ENCODE data around the gene TMEM107. TPM values are rescaled to one million over a fixed set of nuclear protein-coding genes. Genes with fewer than 3 reads are reported as not detected.

Gene TMEM107
- total and polyA plus RNA-seq, 10 of the 15 experiments (the other 5 are each of a cell fraction or from before 2014, with no cell fraction given), result 7.9 to 38.7 (median 22.9) TPM

DNA sequence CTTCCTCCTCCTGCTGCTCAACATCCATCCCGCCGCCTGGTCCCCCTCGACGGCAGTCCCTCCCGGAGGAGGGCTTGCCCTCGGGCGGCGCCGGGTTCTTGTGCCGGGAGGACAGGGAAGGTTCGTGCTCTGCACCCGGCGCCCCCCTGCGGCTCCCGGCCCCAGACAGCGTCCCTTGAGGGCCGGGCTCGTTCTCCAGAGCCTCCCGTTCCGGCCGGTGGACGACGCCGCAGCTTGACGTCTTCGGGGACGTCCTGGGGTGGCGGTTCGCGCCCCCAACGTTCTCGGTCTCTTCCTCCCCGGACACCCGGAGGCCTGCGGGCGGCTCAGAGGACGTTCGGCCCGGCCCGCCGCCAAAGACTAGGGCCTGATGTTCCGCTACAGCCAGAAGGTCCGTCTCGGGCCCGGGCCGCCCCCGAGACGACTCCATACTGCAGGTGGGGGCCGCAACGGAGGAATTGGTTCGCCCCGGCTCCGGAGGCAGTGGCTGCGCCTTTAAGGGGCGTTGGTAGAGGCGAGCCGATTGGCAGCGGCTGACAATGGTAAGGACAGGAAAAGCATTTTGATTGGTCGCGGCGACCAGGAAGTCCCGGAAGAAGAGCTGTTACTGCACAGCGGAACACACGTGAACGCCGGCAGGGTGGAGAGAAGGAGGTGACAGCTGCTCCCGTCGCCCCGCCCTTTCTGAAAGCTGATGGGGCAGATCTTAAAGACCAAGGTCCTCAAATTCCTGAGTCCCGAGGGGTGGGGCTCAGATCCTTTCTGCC is 13.7 kb upstream of the TMEM107 start, which contains the start of gene BORCS6 (continued):
- no peak for TF ChIP-seq SPI1 (IDR thresholded peaks at IDR 0.05; ENCODE audit: borderline replicate concordance, insufficient read depth, low read depth, low read length)
- no peak for TF ChIP-seq SUPT20H (IDR thresholded peaks at IDR 0.05; ENCODE audit: borderline replicate concordance, control insufficient read depth, low read depth, low read length)
- TF ChIP-seq CHD4 (IDR thresholded peaks at IDR 0.05), result no peak
- no peak for TF ChIP-seq NFIC (IDR thresholded peaks at IDR 0.05; ENCODE audit: low read depth, low read length)
- no peak for TF ChIP-seq KDM1A (IDR thresholded peaks at IDR 0.05; ENCODE audit: borderline replicate concordance)
- TF ChIP-seq RAD51 (IDR thresholded peaks at IDR 0.05), result peak; percentile 90
- TF ChIP-seq BRCA1 (IDR thresholded peaks at IDR 0.05; ENCODE audit: low read depth, low read length), result no peak
- TF ChIP-seq, protein P1, sequence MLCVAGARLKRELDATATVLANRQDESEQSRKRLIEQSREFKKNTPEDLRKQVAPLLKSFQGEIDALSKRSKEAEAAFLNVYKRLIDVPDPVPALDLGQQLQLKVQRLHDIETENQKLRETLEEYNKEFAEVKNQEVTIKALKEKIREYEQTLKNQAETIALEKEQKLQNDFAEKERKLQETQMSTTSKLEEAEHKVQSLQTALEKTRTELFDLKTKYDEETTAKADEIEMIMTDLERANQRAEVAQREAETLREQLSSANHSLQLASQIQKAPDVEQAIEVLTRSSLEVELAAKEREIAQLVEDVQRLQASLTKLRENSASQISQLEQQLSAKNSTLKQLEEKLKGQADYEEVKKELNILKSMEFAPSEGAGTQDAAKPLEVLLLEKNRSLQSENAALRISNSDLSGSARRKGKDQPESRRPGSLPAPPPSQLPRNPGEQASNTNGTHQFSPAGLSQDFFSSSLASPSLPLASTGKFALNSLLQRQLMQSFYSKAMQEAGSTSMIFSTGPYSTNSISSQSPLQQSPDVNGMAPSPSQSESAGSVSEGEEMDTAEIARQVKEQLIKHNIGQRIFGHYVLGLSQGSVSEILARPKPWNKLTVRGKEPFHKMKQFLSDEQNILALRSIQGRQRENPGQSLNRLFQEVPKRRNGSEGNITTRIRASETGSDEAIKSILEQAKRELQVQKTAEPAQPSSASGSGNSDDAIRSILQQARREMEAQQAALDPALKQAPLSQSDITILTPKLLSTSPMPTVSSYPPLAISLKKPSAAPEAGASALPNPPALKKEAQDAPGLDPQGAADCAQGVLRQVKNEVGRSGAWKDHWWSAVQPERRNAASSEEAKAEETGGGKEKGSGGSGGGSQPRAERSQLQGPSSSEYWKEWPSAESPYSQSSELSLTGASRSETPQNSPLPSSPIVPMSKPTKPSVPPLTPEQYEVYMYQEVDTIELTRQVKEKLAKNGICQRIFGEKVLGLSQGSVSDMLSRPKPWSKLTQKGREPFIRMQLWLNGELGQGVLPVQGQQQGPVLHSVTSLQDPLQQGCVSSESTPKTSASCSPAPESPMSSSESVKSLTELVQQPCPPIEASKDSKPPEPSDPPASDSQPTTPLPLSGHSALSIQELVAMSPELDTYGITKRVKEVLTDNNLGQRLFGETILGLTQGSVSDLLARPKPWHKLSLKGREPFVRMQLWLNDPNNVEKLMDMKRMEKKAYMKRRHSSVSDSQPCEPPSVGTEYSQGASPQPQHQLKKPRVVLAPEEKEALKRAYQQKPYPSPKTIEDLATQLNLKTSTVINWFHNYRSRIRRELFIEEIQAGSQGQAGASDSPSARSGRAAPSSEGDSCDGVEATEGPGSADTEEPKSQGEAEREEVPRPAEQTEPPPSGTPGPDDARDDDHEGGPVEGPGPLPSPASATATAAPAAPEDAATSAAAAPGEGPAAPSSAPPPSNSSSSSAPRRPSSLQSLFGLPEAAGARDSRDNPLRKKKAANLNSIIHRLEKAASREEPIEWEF (IDR thresholded peaks at IDR 0.05; ENCODE audit: insufficient replicate concordance, low read depth, low read length), result no peak
- no peak for TF ChIP-seq MTA2 (IDR thresholded peaks at IDR 0.05; ENCODE audit: low read depth)
- TF ChIP-seq NFYA (IDR thresholded peaks at IDR 0.05; ENCODE audit: borderline replicate concordance, low read depth, low read length), result no peak; the same call in 1 of the 2 replicates
- TF ChIP-seq, protein P2, sequence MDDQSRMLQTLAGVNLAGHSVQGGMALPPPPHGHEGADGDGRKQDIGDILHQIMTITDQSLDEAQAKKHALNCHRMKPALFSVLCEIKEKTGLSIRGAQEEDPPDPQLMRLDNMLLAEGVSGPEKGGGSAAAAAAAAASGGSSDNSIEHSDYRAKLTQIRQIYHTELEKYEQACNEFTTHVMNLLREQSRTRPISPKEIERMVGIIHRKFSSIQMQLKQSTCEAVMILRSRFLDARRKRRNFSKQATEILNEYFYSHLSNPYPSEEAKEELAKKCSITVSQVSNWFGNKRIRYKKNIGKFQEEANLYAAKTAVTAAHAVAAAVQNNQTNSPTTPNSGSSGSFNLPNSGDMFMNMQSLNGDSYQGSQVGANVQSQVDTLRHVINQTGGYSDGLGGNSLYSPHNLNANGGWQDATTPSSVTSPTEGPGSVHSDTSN (IDR thresholded peaks at IDR 0.05; ENCODE audit: insufficient replicate concordance, low read depth, low read length), result peak; percentile 44
- TF ChIP-seq GABPA (IDR thresholded peaks at IDR 0.05; ENCODE audit: low read depth), result no peak
- TF ChIP-seq, protein P3, sequence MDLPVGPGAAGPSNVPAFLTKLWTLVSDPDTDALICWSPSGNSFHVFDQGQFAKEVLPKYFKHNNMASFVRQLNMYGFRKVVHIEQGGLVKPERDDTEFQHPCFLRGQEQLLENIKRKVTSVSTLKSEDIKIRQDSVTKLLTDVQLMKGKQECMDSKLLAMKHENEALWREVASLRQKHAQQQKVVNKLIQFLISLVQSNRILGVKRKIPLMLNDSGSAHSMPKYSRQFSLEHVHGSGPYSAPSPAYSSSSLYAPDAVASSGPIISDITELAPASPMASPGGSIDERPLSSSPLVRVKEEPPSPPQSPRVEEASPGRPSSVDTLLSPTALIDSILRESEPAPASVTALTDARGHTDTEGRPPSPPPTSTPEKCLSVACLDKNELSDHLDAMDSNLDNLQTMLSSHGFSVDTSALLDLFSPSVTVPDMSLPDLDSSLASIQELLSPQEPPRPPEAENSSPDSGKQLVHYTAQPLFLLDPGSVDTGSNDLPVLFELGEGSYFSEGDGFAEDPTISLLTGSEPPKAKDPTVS (IDR thresholded peaks at IDR 0.05; ENCODE audit: low read depth, low read length), result no peak
- no peak for TF ChIP-seq ZBED1 (IDR thresholded peaks at IDR 0.05; ENCODE audit: borderline replicate concordance)
- no peak for TF ChIP-seq MYC (IDR thresholded peaks at IDR 0.05; ENCODE audit: insufficient read depth, insufficient read length, insufficient replicate concordance, low read length, severe bottlenecking)
- no peak for TF ChIP-seq ASH2L (IDR thresholded peaks at IDR 0.05; ENCODE audit: borderline replicate concordance, low read depth)
- peak; percentile 74 for TF ChIP-seq YY1 (IDR thresholded peaks at IDR 0.05; ENCODE audit: low read depth, low read length)
- TF ChIP-seq NFYB (IDR thresholded peaks at IDR 0.05; ENCODE audit: insufficient read depth, low read depth, low read length), result peak; percentile 92
- peak; percentile 66 for TF ChIP-seq DPF2 (IDR thresholded peaks at IDR 0.05)
- no peak for TF ChIP-seq MEF2B (IDR thresholded peaks at IDR 0.05; ENCODE audit: partially characterized antibody, poor library complexity, severe bottlenecking)
